ENCODE measurements around the gene PHOX2B.

PHOX2B gene

GRCh38 chr4:41709844-41710481, 38.6 kb downstream of the PHOX2B start:
- DNase-seq: no peak

DNA sequence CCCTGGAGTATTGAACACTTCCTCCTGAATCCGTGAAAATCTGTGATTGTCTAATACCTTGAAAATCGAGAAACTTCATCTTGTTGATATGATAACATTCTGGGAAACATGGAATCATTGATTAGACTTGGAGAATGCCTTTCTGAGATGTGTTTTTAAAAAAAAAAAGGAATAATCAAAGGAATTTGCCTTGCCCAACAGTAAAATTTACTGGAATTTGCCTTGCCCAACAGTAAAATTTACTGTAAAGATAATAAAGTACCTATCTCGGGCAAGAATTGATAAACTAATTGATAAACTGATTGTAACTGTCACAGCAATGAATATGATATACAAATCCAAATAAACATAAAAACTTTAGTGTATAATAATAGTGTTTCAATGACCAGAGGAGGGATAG, 44.7 kb downstream of the PHOX2B start:
- DNase-seq: no peak

- DNase-seq: no peak
These were observed 45.8 kb downstream of the PHOX2B start for GRCh38 chr4:41702770-41703169.

DNA sequence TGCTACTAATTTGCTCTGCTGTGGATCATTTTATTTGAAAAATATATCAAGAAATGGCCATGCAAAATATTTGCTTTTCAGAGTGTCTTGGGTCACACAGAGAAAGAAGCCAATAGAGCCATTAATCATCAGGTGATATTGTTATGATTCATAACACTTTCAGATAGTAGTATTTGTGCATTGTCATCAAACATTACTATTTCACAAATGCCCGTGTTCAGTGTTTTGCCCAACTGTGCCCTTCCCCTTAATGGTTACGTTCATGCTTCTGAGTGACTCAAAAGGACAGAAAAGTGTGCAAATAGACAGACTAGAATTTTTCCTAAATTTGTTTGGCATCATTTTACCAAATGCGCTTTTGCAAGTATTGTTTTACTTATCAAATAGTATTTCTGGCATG, 46.5 kb downstream of the PHOX2B start:
- no peak for DNase-seq

DNA sequence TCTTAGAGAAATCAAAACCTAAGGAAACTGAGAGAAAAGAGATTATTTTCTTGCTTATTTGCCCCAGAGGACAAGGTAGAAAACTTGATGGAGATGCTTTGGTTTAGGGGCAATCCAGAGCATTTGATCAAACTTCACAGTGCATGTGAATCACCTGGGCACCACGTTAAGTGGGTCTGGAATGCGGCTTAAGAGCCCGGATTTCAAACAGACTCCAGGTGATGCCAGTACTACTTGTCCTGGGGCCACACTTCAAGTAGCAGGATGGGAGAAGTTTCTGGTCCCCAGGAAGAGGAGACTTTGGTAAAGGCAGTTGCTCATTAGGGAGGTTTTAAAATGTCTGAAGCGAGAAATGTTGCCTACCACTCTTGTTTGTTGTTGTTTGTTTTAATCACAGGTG, 51.8 kb downstream of the PHOX2B start:
- no peak for DNase-seq

GRCh38 chr4:41696131-41696530, 52.4 kb downstream of the PHOX2B start:
- no peak for DNase-seq

Data from Kasumi-1 (cell line).